Stomach (tissue), 4 donors: ENCODE measurements around the gene ISG20L2.

Experiments
- CTCF ChIP-seq, 7 experiments: fragments of 450-650 bp in 4 of 7; fragments of 200-600 bp in 3 of 7; sonication (generic) in 3 of 7; IDR thresholded peaks; one replicate each; pipeline ENCODE4 v1.5.1; 2016 to 2019; ENCODE audit warnings: antibody characterized with exemption in 7 of 7, control low read depth in 2 of 7, mild to moderate bottlenecking in 1 of 7
- POLR2A ChIP-seq, 4 donors: fragments of 450-650 bp; IDR thresholded peaks; one replicate each; pipeline ENCODE4 v1.6.1; 2016; ENCODE audit warnings: antibody characterized with exemption in 4 of 4, control low read depth in 2 of 4, mild to moderate bottlenecking in 1 of 4, moderate library complexity in 1 of 4
- POLR2AphosphoS5 ChIP-seq, 3 donors: sonication (generic); formaldehyde crosslinking; IDR thresholded peaks; one replicate each; pipeline ENCODE4 v1.6.1; 2016; ENCODE audit warnings: antibody characterized with exemption in 3 of 3

- no peak for TF ChIP-seq CTCF (IDR thresholded peaks at IDR 0.05)
- no peak for TF ChIP-seq POLR2A (IDR thresholded peaks at IDR 0.05)
- no peak for TF ChIP-seq POLR2AphosphoS5 (IDR thresholded peaks at IDR 0.05)
Measured at GRCh38 chr1:156696755-156697154, 31.8 kb downstream of the ISG20L2 start.
